Epithelial cell of proximal tubule (primary cell): Measurements from ENCODE around the gene PCNX2. TPM values are rescaled to one million over a fixed set of nuclear protein-coding genes. Genes with fewer than 3 reads are reported as not detected.
A peak's percentile ranks its signal among the peaks of the same experiment; 100 is the strongest.
"Not testable (repeated sequence)": the region's sequence is repeated elsewhere in the genome, so short reads cannot be mapped to it uniquely, and the experiment has no call there.

Source experiments
- DNase-seq: peaks from one replicate; pipeline ENCODE4 v3.0.0-alpha.2; 2011; ENCODE audit warnings: low read depth
- H3K4me3 ChIP-seq: 2 replicates; pipeline ENCODE4 v1.5.1; 2011; ENCODE audit warnings: low read depth, mild to moderate bottlenecking, low read length
- total RNA-seq: library from RNA; depleted of rRNA; stranded (reverse); fragments of >200 nt; gene quantifications from 2 replicates; pipeline ENCODE4 v1.2.3, GENCODE V29; 2015
- TF ChIP-seq, protein P1 (sequence below): conservative IDR thresholded peaks from 2 replicates; pipeline ENCODE4 v1.5.1; 2012; ENCODE audit warnings: low read depth, mild to moderate bottlenecking, low read length

PCNX2 gene
- total RNA-seq, 1 donor from 2014 or later = 11.4 TPM

GRCh38 chr1:233112186-233113008 lies 183.1 kb downstream of the PCNX2 start:
- TF ChIP-seq, protein P1, sequence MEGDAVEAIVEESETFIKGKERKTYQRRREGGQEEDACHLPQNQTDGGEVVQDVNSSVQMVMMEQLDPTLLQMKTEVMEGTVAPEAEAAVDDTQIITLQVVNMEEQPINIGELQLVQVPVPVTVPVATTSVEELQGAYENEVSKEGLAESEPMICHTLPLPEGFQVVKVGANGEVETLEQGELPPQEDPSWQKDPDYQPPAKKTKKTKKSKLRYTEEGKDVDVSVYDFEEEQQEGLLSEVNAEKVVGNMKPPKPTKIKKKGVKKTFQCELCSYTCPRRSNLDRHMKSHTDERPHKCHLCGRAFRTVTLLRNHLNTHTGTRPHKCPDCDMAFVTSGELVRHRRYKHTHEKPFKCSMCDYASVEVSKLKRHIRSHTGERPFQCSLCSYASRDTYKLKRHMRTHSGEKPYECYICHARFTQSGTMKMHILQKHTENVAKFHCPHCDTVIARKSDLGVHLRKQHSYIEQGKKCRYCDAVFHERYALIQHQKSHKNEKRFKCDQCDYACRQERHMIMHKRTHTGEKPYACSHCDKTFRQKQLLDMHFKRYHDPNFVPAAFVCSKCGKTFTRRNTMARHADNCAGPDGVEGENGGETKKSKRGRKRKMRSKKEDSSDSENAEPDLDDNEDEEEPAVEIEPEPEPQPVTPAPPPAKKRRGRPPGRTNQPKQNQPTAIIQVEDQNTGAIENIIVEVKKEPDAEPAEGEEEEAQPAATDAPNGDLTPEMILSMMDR = no peak
- DNase-seq = peak; percentile 23
- peak overlapping the region; percentile 7 for H3K4me3 ChIP-seq

DNA sequence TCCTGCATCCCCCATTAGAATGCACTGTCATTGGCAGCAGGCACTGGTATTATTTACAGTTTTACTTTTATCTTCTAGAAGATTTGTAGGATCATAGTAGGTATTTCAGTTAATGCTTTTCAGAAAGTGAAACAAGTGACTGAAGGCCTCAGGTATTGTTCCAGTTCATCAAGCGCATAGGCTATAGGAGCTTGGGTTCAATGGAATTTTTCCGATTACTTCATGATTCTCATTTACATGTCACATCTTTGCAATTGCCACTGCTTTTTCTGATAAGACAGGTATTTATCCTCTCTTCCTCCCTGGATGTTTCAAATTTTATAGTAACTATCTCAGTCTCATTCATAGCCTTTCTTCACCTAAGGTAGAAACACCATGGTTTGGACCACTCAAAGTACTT lies 183.8 kb downstream of the PCNX2 start:
- no peak overlapping the region for H3K4me3 ChIP-seq
- TF ChIP-seq, protein P1 = no peak
- no peak for DNase-seq

GRCh38 chr1:233109096-233109495 lies 186.4 kb downstream of the PCNX2 start:
- no peak overlapping the region for H3K4me3 ChIP-seq
- no peak for DNase-seq
- TF ChIP-seq, protein P1 = no peak

GRCh38 chr1:233107716-233108130 lies 187.8 kb downstream of the PCNX2 start:
- not testable (repeated sequence) for H3K4me3 ChIP-seq
- DNase-seq = peak; percentile 25

DNA sequence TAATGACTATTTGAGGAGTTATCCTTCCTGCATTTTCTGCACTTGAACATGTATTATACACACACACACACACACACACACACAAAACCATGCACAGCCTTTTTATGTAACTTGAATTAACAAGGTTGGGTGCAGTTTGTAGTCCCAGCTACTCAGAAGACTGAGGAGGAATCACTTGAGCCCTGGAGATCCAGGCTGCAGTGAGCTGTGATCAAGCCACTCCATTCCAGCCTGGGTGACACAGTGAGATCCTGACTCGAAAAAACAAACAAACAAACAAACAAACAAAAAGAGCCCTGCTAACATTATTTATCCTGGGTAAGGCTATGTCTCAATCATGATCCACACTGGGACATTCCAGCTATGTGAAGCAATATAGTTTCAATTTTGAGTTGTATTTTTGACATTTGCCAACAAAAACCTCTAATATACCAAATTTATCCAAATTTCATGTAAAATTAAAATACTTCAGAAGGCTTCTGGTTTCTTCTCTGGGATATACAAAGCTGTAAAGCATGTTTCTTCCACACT lies 188.3 kb downstream of the PCNX2 start:
- DNase-seq = no peak
- TF ChIP-seq, protein P1 = no peak
- H3K4me3 ChIP-seq = no peak overlapping the region

- no peak overlapping the region for H3K4me3 ChIP-seq
- TF ChIP-seq, protein P1 = no peak
- DNase-seq = no peak
Observed at GRCh38 chr1:233105225-233105624, 190.3 kb downstream of the PCNX2 start.

- H3K4me3 ChIP-seq = no peak overlapping the region
- DNase-seq = no peak
- TF ChIP-seq, protein P1 = no peak
Observed at GRCh38 chr1:233102341-233102740, 193.2 kb downstream of the PCNX2 start.
